HG02973 (cell line): ENCODE data around the gene KLF16.
"Not testable (repeated sequence)": the region's sequence is repeated elsewhere in the genome, so short reads cannot be mapped to it uniquely, and the experiment has no call there.

Experiments
- ATAC-seq: cut with Tn5 transposase; IDR thresholded peaks from one replicate; pipeline ENCODE4 v1.9.1; 2021; ENCODE audit warnings: moderate library complexity; ENCODE audit not compliant: unreplicated experiment

Gene KLF16

GRCh38 chr19:1863328-1863637 is at the start of gene KLF16:
TSS of gene KLF16 (minus strand) at chr19:1863579. CDS start at chr19:1863497, 82 bp downstream.
- ATAC-seq, result no peak

GRCh38 chr19:1912760-1913505 is 49.6 kb upstream of the KLF16 start:
- ATAC-seq, result no peak

- no peak for ATAC-seq
Observed at GRCh38 chr19:1911995-1912394, 48.6 kb upstream of the KLF16 start.

- no peak for ATAC-seq
Observed at GRCh38 chr19:1911098-1911497, 47.7 kb upstream of the KLF16 start.

- ATAC-seq, result no peak
Observed at GRCh38 chr19:1910177-1910576, 46.8 kb upstream of the KLF16 start.

GRCh38 chr19:1909761-1910080 is 46.3 kb upstream of the KLF16 start:
- no peak for ATAC-seq

GRCh38 chr19:1908364-1908678 is 44.9 kb upstream of the KLF16 start:
- ATAC-seq, result no peak

GRCh38 chr19:1907563-1908363 is 44.4 kb upstream of the KLF16 start:
- no peak for ATAC-seq

- no peak for ATAC-seq
Observed at GRCh38 chr19:1906985-1907562, 43.7 kb upstream of the KLF16 start.

GRCh38 chr19:1905863-1906375 is 42.5 kb upstream of the KLF16 start:
- ATAC-seq, result no peak

GRCh38 chr19:1905110-1905862 is 41.9 kb upstream of the KLF16 start, which contains the start of the genes ADAT3 and SCAMP4:
TSS of gene ADAT3 (plus strand) at chr19:1905399. CDS start at chr19:1912048, 6,649 bp downstream.
TSS of gene SCAMP4 (plus strand) at chr19:1905399. CDS start at chr19:1915020, 9,621 bp downstream.
- peak; percentile 71 for ATAC-seq

GRCh38 chr19:1904860-1905109 is 41.4 kb upstream of the KLF16 start:
- no peak for ATAC-seq

GRCh38 chr19:1902923-1903322 is 39.5 kb upstream of the KLF16 start:
- no peak for ATAC-seq

- no peak for ATAC-seq
Observed at GRCh38 chr19:1901940-1902404, 38.6 kb upstream of the KLF16 start.

- no peak for ATAC-seq
Observed at GRCh38 chr19:1896508-1896907, 33.1 kb upstream of the KLF16 start.

- no peak for ATAC-seq
Observed at GRCh38 chr19:1893791-1894190, 30.4 kb upstream of the KLF16 start.

GRCh38 chr19:1889907-1890306 is 26.5 kb upstream of the KLF16 start:
- ATAC-seq, result no peak

- no peak for ATAC-seq
Observed at GRCh38 chr19:1888385-1888784, 25.0 kb upstream of the KLF16 start.

GRCh38 chr19:1886360-1886759 is 23.0 kb upstream of the KLF16 start:
- not testable (repeated sequence) for ATAC-seq

GRCh38 chr19:1885398-1886119 is 22.2 kb upstream of the KLF16 start, which contains the start of gene ABHD17A:
TSS of gene ABHD17A (minus strand) at chr19:1885496. CDS start at chr19:1881566, 3,930 bp downstream.
- peak; percentile 67 for ATAC-seq
